ENCODE results near the gene CHRNG.

CHRNG gene

DNA sequence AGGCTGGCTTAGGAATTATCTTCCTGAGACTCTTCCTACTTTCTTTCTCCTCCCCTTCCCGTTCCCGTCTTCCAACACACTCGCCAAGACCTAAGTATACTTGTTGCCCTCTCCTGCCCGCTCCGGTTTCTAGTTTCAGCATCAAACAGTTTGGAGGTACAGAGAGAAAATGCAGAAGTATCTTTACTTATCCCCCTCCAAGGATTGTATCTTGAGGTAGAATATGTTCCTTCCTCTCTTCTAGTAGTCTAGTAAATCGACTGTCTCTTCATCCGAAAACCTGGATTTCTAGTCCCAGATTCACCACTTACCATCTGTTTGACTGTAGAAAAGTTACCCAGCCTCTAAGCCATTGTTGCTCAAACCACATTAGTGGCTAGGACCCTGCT lies 11.8 kb downstream of the CHRNG start:
- TF ChIP-seq ZNF529 (tag by site-specific recombination; IDR thresholded peaks at IDR 0.05; ENCODE audit: insufficient replicate concordance) (no peak), ZNF704 (tag by site-specific recombination; IDR thresholded peaks at IDR 0.05) (no peak), ZNF2 (tag by site-specific recombination; IDR thresholded peaks at IDR 0.05) (no peak), ZNF701 (tag by site-specific recombination; IDR thresholded peaks at IDR 0.05) (no peak), KLF1 (tag by site-specific recombination; IDR thresholded peaks at IDR 0.05) (0 out of 2 replicates have a peak, but pooled peaks have one; percentile 9), ZNF335 (tag by site-specific recombination; conservative IDR thresholded peaks at IDR 0.05) (0 out of 2 replicates have a peak, but pooled peaks have one; percentile 2), ZNF664 (tag by site-specific recombination; IDR thresholded peaks at IDR 0.05) (no peak)
- Histone ChIP-seq H3K9me3 (ENCODE audit: control insufficient read depth, insufficient read depth, low read depth, low read length) (no peaks in the 10 kb centered on the region), H3K4me1 (ENCODE audit: control insufficient read depth, insufficient read depth, low read length) (no peaks in the 10 kb centered on the region), H3K27ac (ENCODE audit: extremely low read depth, low read depth, low read length) (peak overlapping the region; percentile 82; the same call in 1 of the 2 replicates), H3K4me3 (ENCODE audit: low read depth, low read length) (peak overlapping the region; percentile 94), H3K36me3 (ENCODE audit: control insufficient read depth in 2 of 2, insufficient read depth in 1 of 2, low read length in 2 of 2) (peaks cover 13 to 49% of the 10 kb centered on the region in 2 experiments; a peak in 2 of 3 replicates)
- POLR2A ChIA-PET: interaction anchor here (0.5 to 1.4 kb wide), 7 partner anchors 12 to 82 kb away, joined by 3 to 9 read pairs (median 4); partner anchors contain the start of gene EFHD1
- CTCF ChIA-PET: interaction anchor here (0.6 kb wide), 1 partner anchor 197 kb away, joined by 3 read pairs; no protein-coding TSS in a partner anchor

DNA sequence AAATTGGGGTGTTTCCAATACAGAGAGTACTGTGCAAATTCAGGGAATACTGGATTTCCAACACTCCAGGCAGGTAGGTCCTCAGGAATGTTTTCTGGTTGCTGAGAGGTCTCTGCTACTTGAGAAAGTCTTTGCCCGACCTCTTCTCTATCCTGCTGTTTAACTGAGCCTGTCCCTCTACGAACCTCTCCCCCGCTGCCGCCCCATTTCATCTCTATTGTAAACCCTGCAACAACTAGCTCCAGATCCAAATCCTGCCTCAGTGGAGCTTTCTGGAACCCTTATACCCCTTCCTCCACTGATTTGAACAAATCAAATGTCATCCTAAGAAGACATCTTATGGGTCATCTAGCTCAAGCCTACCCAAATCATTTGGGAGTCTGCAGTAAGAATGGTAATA lies 12.3 kb downstream of the CHRNG start:
- Histone ChIP-seq H3K4me1 (ENCODE audit: control insufficient read depth, insufficient read depth, low read length) (no peaks in the 10 kb centered on the region), H3K9me3 (ENCODE audit: control insufficient read depth, insufficient read depth, low read depth, low read length) (no peaks in the 10 kb centered on the region), H3K27ac (ENCODE audit: extremely low read depth, low read depth, low read length) (no peak overlapping the region), H3K4me3 (ENCODE audit: low read depth, low read length) (no peak overlapping the region), H3K36me3 (ENCODE audit: control insufficient read depth in 2 of 2, insufficient read depth in 1 of 2, low read length in 2 of 2) (peaks cover 13 to 51% of the 10 kb centered on the region in 2 experiments; a peak in 2 of 3 replicates)
- ChIA-PET POLR2A (no interaction called here), CTCF (interaction anchor here (0.6 kb wide), 1 partner anchor 775 kb away, joined by 4 read pairs; no protein-coding TSS in a partner anchor)
- TF ChIP-seq ZNF501 (tag by site-specific recombination; IDR thresholded peaks at IDR 0.05) (no peak), BCL11B (tag by site-specific recombination; IDR thresholded peaks at IDR 0.05; ENCODE audit: low read depth) (no peak), TSHZ1 (tag by site-specific recombination; IDR thresholded peaks at IDR 0.05; ENCODE audit: borderline replicate concordance) (no peak), ZNF610 (tag by site-specific recombination; IDR thresholded peaks at IDR 0.05; ENCODE audit: borderline replicate concordance) (no peak), ZNF623 (tag by site-specific recombination; IDR thresholded peaks at IDR 0.05) (no peak), SCRT1 (tag by site-specific recombination; IDR thresholded peaks at IDR 0.05; ENCODE audit: borderline replicate concordance) (no peak), ZNF48 (tag by site-specific recombination; IDR thresholded peaks at IDR 0.05) (no peak), ZNF776 (tag by site-specific recombination; IDR thresholded peaks at IDR 0.05; ENCODE audit: borderline replicate concordance) (no peak)

GRCh38 chr2:232556426-232556825 lies 16.9 kb downstream of the CHRNG start:
- H3K4me1 ChIP-seq (ENCODE audit: control insufficient read depth, insufficient read depth, low read length): no peaks in the 10 kb centered on the region
- CTCF ChIA-PET: no interaction called here
- TF ChIP-seq ZBTB7A (tag by site-specific recombination; IDR thresholded peaks at IDR 0.05; ENCODE audit: low read depth): no peak
- TF ChIP-seq HOXA7 (CRISPR knock-in tag; IDR thresholded peaks at IDR 0.05; ENCODE audit: borderline replicate concordance): no peak
- no peak for TF ChIP-seq GLI2 (tag by site-specific recombination; IDR thresholded peaks at IDR 0.05; ENCODE audit: borderline replicate concordance, low read depth)
- H3K36me3 ChIP-seq (ENCODE audit: control insufficient read depth in 2 of 2, insufficient read depth in 1 of 2, low read length in 2 of 2): peaks cover 36 to 83% of the 10 kb centered on the region in 2 experiments
- no peaks in the 10 kb centered on the region for H3K9me3 ChIP-seq (ENCODE audit: control insufficient read depth, insufficient read depth, low read depth, low read length)
- H3K27ac ChIP-seq (ENCODE audit: extremely low read depth, low read depth, low read length): no peak overlapping the region
- H3K4me3 ChIP-seq (ENCODE audit: low read depth, low read length): no peak overlapping the region
- POLR2A ChIA-PET: interaction anchor here (0.6 kb wide), 1 partner anchor 10 kb away, joined by 4 read pairs; no protein-coding TSS in a partner anchor
